ENCODE results near the gene YTHDF1.

GRCh38 chr20:63235399-63235983 is 19.6 kb upstream of the YTHDF1 start, which contains the start of gene BIRC7:
- TF ChIP-seq CTCF (IDR thresholded peaks at IDR 0.05) = no peak
- TF ChIP-seq EZH2 (IDR thresholded peaks at IDR 0.05; ENCODE audit: borderline replicate concordance, insufficient read depth, low read depth, low read length, poor library complexity, severe bottlenecking) = no peak
